Measurements from ENCODE around the gene GPR45. TPM values are rescaled to one million over a fixed set of nuclear protein-coding genes. Genes with fewer than 3 reads are reported as not detected.

The GPR45 gene
- total RNA-seq, 1 donor from 2014 or later, result not detected

GRCh38 chr2:105238664-105239240, 2.8 kb upstream of the GPR45 start:
- no peak for TF ChIP-seq CTCF (IDR thresholded peaks at IDR 0.05; ENCODE audit: borderline replicate concordance)
- H3K4me3 ChIP-seq, result no peak overlapping the region
- no peak overlapping the region for H3K27ac ChIP-seq (replicated peaks)
- H3K9me3 ChIP-seq (replicated peaks), result no peaks in the 10 kb centered on the region
- DNase-seq, result no peak
- no peaks in the 10 kb centered on the region for H3K36me3 ChIP-seq
- no peaks in the 10 kb centered on the region for H3K4me1 ChIP-seq
- intact Hi-C loops (cut with micrococcal nuclease), result loop anchor here (5.0 kb wide), 1 partner anchor 126 kb away; no protein-coding TSS in a partner anchor
- H3K27me3 ChIP-seq (ENCODE audit: low read depth), result peaks cover 20% of the 10 kb centered on the region

- no peaks in the 10 kb centered on the region for H3K36me3 ChIP-seq
- no peak overlapping the region for H3K27ac ChIP-seq (replicated peaks)
- H3K27me3 ChIP-seq (ENCODE audit: low read depth), result peaks cover 20% of the 10 kb centered on the region
- intact Hi-C loops (cut with micrococcal nuclease), result loop anchor here (5.0 kb wide), 1 partner anchor 128 kb away; no protein-coding TSS in a partner anchor
- no peaks in the 10 kb centered on the region for H3K9me3 ChIP-seq (replicated peaks)
- H3K4me1 ChIP-seq, result no peaks in the 10 kb centered on the region
- H3K4me3 ChIP-seq, result no peak overlapping the region
- TF ChIP-seq CTCF (IDR thresholded peaks at IDR 0.05; ENCODE audit: borderline replicate concordance), result no peak
- DNase-seq, result no peak
Measured at GRCh38 chr2:105239924-105240323, 1.6 kb upstream of the GPR45 start.

GRCh38 chr2:105242286-105242993, 897 bp downstream of the GPR45 start:
- intact Hi-C loops (cut with micrococcal nuclease), result no loop called here
- DNase-seq, result no peak
- H3K36me3 ChIP-seq, result no peaks in the 10 kb centered on the region
- no peak for TF ChIP-seq CTCF (IDR thresholded peaks at IDR 0.05; ENCODE audit: borderline replicate concordance)
- H3K4me3 ChIP-seq, result no peak overlapping the region
- H3K27me3 ChIP-seq (ENCODE audit: low read depth), result no peaks in the 10 kb centered on the region
- no peaks in the 10 kb centered on the region for H3K9me3 ChIP-seq (replicated peaks)
- H3K27ac ChIP-seq (replicated peaks), result no peak overlapping the region
- no peaks in the 10 kb centered on the region for H3K4me1 ChIP-seq

GRCh38 chr2:105243961-105244360, 2.4 kb downstream of the GPR45 start:
- TF ChIP-seq CTCF (IDR thresholded peaks at IDR 0.05; ENCODE audit: borderline replicate concordance), result no peak
- intact Hi-C loops (cut with micrococcal nuclease), result no loop called here
- no peaks in the 10 kb centered on the region for H3K27me3 ChIP-seq (ENCODE audit: low read depth)

GRCh38 chr2:105244451-105244850, 2.9 kb downstream of the GPR45 start:
- no peak for DNase-seq
- Histone ChIP-seq H3K27me3 (ENCODE audit: low read depth) (no peaks in the 10 kb centered on the region), H3K9me3 (replicated peaks) (no peaks in the 10 kb centered on the region), H3K4me3 (no peak overlapping the region), H3K4me1 (no peaks in the 10 kb centered on the region), H3K27ac (replicated peaks) (no peak overlapping the region), H3K36me3 (no peaks in the 10 kb centered on the region)
- intact Hi-C loops (cut with micrococcal nuclease), result no loop called here
- no peak for TF ChIP-seq CTCF (IDR thresholded peaks at IDR 0.05; ENCODE audit: borderline replicate concordance)

More at GRCh38 chr2:105243961-105244360, 2.4 kb downstream of the GPR45 start:
- H3K27ac ChIP-seq (replicated peaks), result no peak overlapping the region
- no peak overlapping the region for H3K4me3 ChIP-seq
- no peaks in the 10 kb centered on the region for H3K9me3 ChIP-seq (replicated peaks)
- no peaks in the 10 kb centered on the region for H3K4me1 ChIP-seq
- no peaks in the 10 kb centered on the region for H3K36me3 ChIP-seq
- DNase-seq, result no peak

All from left ventricle myocardium inferior (tissue), 1 donor.